Epithelial cell of esophagus (primary cell): ENCODE data around the gene ZFP57.

ENCODE experiments used
- DNase-seq: peaks from one replicate; pipeline ENCODE4 v3.0.0; 2010; ENCODE audit warnings: low read depth
- H3K4me3 ChIP-seq: 2 replicates; pipeline ENCODE4 v1.5.1; 2011; ENCODE audit warnings: mild to moderate bottlenecking, low read length, control low read depth
- TF ChIP-seq, protein P1 (sequence below): IDR thresholded peaks from 2 replicates; pipeline ENCODE4 v1.5.1; 2011; ENCODE audit warnings: low read depth, mild to moderate bottlenecking, low read length, control low read depth, inconsistent platforms; ENCODE audit not compliant: insufficient read depth; ENCODE audit errors: missing control alignments

The ZFP57 gene

DNA sequence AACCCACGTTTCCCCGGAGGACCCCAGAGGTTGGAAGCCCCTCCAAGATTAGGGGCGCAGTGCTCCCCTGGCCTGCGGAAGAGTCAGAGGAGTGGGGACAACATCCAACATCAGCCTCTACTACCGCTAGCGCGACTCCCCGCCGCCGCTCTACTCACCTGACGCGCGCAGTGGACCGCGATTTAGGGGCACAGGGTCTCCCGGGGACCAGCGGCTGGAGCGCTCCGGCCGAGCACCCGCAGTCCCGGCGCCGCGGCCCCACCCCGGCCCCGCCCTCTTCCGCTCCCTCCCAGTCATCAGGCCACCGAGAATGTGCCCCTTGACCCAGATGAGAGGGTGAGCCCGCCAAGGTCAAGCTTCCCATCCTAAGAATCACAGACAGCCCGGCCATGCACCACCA lies at the start of gene ZFP57:
ZFP57 (minus strand) TSS at position 249 of the 400 bp plus-strand sequence. CDS start 4,149 bp downstream, outside the sequence.
- H3K4me3 ChIP-seq: no peak within 1 kb of the TSS
- TF ChIP-seq, protein P1, sequence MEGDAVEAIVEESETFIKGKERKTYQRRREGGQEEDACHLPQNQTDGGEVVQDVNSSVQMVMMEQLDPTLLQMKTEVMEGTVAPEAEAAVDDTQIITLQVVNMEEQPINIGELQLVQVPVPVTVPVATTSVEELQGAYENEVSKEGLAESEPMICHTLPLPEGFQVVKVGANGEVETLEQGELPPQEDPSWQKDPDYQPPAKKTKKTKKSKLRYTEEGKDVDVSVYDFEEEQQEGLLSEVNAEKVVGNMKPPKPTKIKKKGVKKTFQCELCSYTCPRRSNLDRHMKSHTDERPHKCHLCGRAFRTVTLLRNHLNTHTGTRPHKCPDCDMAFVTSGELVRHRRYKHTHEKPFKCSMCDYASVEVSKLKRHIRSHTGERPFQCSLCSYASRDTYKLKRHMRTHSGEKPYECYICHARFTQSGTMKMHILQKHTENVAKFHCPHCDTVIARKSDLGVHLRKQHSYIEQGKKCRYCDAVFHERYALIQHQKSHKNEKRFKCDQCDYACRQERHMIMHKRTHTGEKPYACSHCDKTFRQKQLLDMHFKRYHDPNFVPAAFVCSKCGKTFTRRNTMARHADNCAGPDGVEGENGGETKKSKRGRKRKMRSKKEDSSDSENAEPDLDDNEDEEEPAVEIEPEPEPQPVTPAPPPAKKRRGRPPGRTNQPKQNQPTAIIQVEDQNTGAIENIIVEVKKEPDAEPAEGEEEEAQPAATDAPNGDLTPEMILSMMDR: no peak
- DNase-seq: no peak

DNA sequence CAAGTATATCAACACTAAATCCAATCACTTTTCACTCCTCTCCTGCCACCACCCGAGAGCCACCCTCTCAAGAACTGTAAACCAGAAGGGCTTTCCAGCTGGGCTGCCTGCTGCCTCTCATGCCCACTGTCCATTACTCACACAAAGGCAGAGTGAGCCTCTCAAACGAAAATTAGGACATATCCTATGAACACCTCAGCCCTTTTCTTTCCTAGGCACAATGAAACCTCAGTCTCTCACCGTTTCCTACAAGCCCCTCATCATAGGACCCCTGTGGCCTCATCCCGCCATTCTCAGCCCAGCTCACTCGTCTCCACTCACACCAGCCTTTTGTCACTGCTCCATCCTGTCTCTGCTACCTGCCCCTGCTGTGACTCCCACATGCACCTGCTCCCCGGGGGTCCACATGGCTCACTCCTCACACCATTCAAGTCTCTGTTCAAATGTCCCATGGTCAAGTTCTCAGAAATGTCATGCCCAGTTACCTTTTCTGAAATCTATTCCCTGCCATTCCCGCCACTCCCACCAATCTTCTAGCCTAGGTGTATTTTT lies 49.7 kb upstream of the ZFP57 start:
- no peak for DNase-seq
- no peak overlapping the region for H3K4me3 ChIP-seq
- TF ChIP-seq, protein P1: no peak

DNA sequence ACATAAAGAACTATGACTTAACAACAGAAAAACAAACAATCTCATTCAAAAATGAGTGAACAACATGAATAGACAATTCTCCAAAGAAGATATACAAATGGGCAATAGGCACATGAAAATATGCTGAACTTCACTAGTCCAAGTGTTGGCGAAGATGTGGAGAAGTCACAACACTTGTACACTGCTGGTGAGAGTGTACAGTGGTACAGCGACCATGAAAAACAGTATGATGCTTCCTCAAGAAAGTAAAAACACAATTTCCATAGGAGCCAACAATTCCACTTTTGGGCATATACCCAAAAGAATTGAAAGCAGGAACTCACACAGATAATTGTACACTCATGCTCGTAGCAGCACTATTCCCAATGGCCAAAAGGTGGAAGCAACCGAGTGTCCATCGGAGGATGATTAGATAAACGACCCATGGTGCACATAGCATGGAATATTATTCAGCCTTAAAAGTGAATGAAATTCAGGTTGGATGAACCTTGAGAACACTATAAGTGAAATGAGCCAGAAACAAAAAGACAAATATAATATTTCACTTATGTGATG lies 48.9 kb upstream of the ZFP57 start:
- DNase-seq: no peak
- TF ChIP-seq, protein P1: no peak
- H3K4me3 ChIP-seq: no peak overlapping the region

DNA sequence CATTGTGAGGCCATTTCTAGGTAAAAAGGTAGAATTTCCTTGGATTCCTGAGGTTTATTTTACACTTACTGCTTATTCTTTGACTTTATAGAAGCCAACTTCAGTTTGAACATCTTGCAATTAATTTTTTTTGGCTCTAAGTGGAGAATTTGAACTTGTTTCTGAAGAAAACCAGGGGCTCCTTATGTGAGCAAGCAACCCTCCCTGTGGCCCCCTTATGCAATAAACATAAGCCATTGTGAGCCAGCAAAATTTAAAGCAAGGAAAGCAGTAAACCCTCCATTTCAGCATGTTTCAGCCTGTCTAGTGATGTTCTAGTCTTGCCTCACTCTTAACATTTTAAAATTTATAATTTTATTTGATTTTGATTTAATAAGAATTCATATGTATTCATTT lies 47.9 kb upstream of the ZFP57 start:
- H3K4me3 ChIP-seq: no peak overlapping the region
- no peak for DNase-seq
- TF ChIP-seq, protein P1: no peak

DNA sequence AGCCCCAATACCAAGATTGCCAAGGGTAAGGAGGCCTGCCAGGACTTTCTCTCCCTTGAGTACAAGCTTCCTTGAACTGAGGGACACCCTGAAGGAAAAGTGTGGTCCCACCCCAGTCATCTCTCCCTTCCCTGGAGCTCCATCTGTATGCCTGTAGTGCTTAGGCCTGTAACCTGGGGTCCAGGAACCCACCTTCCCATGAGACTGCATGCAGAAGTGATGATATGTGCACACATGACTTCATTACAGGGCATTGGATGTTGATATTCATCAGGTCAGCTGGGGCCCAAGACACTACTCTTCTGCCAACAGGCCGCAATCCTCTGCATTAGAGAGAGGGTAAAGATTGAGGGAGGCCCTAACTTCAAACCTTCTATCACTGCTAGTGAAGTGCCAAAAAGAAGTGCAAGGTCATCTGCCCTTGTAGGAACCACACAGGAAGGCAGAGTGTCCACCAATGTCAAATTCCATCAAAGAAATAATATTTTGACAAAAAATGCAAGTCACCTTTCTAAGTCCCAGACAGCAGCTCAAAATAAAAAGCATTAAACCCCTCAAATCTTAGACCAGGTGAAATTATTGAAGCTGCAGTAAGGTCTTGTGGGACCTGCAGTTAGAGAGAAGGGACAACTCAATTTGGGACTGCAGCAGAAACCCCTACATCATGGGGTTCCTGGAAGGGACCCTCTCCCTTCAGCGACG lies 47.4 kb upstream of the ZFP57 start:
- TF ChIP-seq, protein P1: no peak
- no peak overlapping the region for H3K4me3 ChIP-seq
- no peak for DNase-seq

DNA sequence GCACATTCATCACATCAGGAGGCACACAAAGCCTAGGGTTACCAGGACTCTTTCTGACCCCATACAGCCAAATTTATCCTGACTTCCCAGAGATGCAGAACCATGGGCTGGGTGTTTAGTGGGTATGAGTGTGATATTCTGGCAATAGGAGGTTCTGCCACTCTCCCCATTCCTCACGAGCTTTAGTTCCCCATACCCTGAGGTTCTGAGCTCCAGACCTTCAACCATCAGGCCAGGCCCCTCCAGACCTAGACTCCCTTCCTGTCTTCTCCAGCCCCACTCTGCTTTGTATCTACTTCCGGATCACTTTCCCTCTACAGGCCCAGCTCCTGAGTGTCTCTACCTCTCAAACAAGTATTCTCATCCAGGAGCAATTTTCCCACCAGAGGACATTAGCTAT lies 46.7 kb upstream of the ZFP57 start:
- DNase-seq: no peak
- H3K4me3 ChIP-seq: no peak overlapping the region
- TF ChIP-seq, protein P1: no peak
